Neural cell (in vitro differentiated cells): ENCODE results near the gene RRM1. TPM values are rescaled to one million over a fixed set of nuclear protein-coding genes. Genes with fewer than 3 reads are reported as not detected.

ENCODE experiments used
- H2AFZ ChIP-seq: fragments of 200-600, 300-800 bp; sonication (generic), shearing (Covaris generic); 2 replicates; pipeline ENCODE4 v1.6.0; 2014; ENCODE audit warnings: low read depth, mild to moderate bottlenecking, antibody characterized with exemption, low read length, moderate library complexity
- H3F3A ChIP-seq: fragments of 200-600 bp; shearing (Covaris generic); 2 replicates; pipeline ENCODE4 v1.6.1; 2016; ENCODE audit warnings: mild to moderate bottlenecking, moderate library complexity, mixed read lengths, antibody characterized with exemption, low read length; ENCODE audit not compliant: insufficient read depth, poor library complexity, severe bottlenecking
- H3K27ac ChIP-seq: fragments of 200-600, 300-800 bp; sonication (generic), shearing (Covaris generic); 2 replicates; pipeline ENCODE4 v1.5.1; 2014; ENCODE audit warnings: mild to moderate bottlenecking, low read length, moderate library complexity
- H3K27me3 ChIP-seq: fragments of 300-800, 200-600 bp; sonication (generic), shearing (Covaris generic); 2 replicates; pipeline ENCODE4 v1.6.0; 2014; ENCODE audit warnings: mild to moderate bottlenecking, low read depth, low read length, moderate library complexity; ENCODE audit not compliant: insufficient read depth
- H3K36me3 ChIP-seq: fragments of 300-800, 200-600 bp; sonication (generic), shearing (Covaris generic); 2 replicates; pipeline ENCODE4 v1.5.1; 2014; ENCODE audit warnings: mild to moderate bottlenecking, antibody characterized with exemption, low read length, moderate library complexity; ENCODE audit not compliant: insufficient read depth
- H3K4me2 ChIP-seq: fragments of 300-800, 200-600 bp; sonication (generic), shearing (Covaris generic); 2 replicates; pipeline ENCODE4 v1.6.0; 2014; ENCODE audit warnings: mild to moderate bottlenecking, low read length
- H3K4me3 ChIP-seq: fragments of 300-800, 200-600 bp; sonication (generic), shearing (Covaris generic); 2 replicates; pipeline ENCODE4 v1.5.1; 2014; ENCODE audit warnings: mild to moderate bottlenecking, low read length, moderate library complexity
- H3K79me2 ChIP-seq: fragments of 200-600 bp; shearing (Covaris generic); replicated peaks from 2 replicates; pipeline ENCODE4 v1.6.0; 2014; ENCODE audit warnings: mild to moderate bottlenecking, low read length, moderate library complexity; ENCODE audit not compliant: insufficient read depth
- H3K9ac ChIP-seq: fragments of 300-800, 200-600 bp; sonication (generic), shearing (Covaris generic); 2 replicates; pipeline ENCODE4 v1.6.1; 2016; ENCODE audit warnings: mild to moderate bottlenecking, low read length, mixed read lengths
- H3K9me2 ChIP-seq: fragments of 200-600 bp; shearing (Covaris generic); 2 replicates; pipeline ENCODE4 v1.6.1; 2016; ENCODE audit warnings: mild to moderate bottlenecking, low read length, mixed read lengths; ENCODE audit not compliant: insufficient read depth
- H3K9me3 ChIP-seq: fragments of 200-600, 300-800 bp; sonication (generic), shearing (Covaris generic); 2 replicates; pipeline ENCODE4 v1.6.1; 2016; ENCODE audit warnings: mild to moderate bottlenecking, mixed run types, low read length, moderate library complexity, mixed read lengths
- H4K20me1 ChIP-seq: fragments of 200-600 bp; shearing (Covaris generic); 2 replicates; pipeline ENCODE4 v1.6.1; 2016; ENCODE audit warnings: mild to moderate bottlenecking, mixed run types; ENCODE audit not compliant: insufficient read depth
- EP300 ChIP-seq: fragments of 450-650 bp; conservative IDR thresholded peaks from 2 replicates; pipeline ENCODE4 v1.6.1; 2014; ENCODE audit warnings: antibody characterized with exemption, mild to moderate bottlenecking, moderate library complexity; ENCODE audit not compliant: poor library complexity, severe bottlenecking
- EZH2 ChIP-seq: fragments of 200-600, 300-800 bp; shearing (Covaris generic), sonication (generic); IDR thresholded peaks from 2 replicates; pipeline ENCODE4 v1.6.1; 2014; ENCODE audit warnings: antibody characterized with exemption, low read length, borderline replicate concordance, mild to moderate bottlenecking; ENCODE audit not compliant: insufficient read depth, poor library complexity, severe bottlenecking
- MXI1 ChIP-seq: fragments of 450-650 bp; conservative IDR thresholded peaks from 2 replicates; pipeline ENCODE4 v1.6.1; 2014; ENCODE audit warnings: antibody characterized with exemption, mild to moderate bottlenecking; ENCODE audit not compliant: poor library complexity, severe bottlenecking
- POLR2AphosphoS5 ChIP-seq: IDR thresholded peaks from 2 replicates; pipeline ENCODE4 v1.6.1; 2012
- RAD21 ChIP-seq: fragments of 450-650 bp; conservative IDR thresholded peaks from 2 replicates; pipeline ENCODE4 v1.6.1; 2014; ENCODE audit warnings: antibody characterized with exemption, mild to moderate bottlenecking, moderate library complexity
- SMC3 ChIP-seq: fragments of 450-650 bp; conservative IDR thresholded peaks from 2 replicates; pipeline ENCODE4 v1.6.1; 2014; ENCODE audit warnings: antibody characterized with exemption, mild to moderate bottlenecking, moderate library complexity; ENCODE audit not compliant: poor library complexity
- TAF1 ChIP-seq: IDR thresholded peaks from 2 replicates; pipeline ENCODE4 v1.6.1; 2012; ENCODE audit warnings: low read depth
- polyA plus RNA-seq: library from polyadenylated mRNA; depleted of rRNA; stranded (reverse); fragments of >200 nt; gene quantifications from 2 replicates; pipeline ENCODE4 v1.2.3, GENCODE V29; 2014
- TF ChIP-seq, protein P1 (sequence below): fragments of 450-650 bp; IDR thresholded peaks from 2 replicates; pipeline ENCODE4 v1.5.1; 2014; ENCODE audit warnings: antibody characterized with exemption, mild to moderate bottlenecking, moderate library complexity; ENCODE audit not compliant: poor library complexity, severe bottlenecking
- TF ChIP-seq, protein P2 (sequence below): IDR thresholded peaks from 2 replicates; pipeline ENCODE4 v1.6.1; 2012; ENCODE audit warnings: borderline replicate concordance

RRM1 gene
- polyA plus RNA-seq, 1 donor from 2014 or later: 65.9 TPM

DNA sequence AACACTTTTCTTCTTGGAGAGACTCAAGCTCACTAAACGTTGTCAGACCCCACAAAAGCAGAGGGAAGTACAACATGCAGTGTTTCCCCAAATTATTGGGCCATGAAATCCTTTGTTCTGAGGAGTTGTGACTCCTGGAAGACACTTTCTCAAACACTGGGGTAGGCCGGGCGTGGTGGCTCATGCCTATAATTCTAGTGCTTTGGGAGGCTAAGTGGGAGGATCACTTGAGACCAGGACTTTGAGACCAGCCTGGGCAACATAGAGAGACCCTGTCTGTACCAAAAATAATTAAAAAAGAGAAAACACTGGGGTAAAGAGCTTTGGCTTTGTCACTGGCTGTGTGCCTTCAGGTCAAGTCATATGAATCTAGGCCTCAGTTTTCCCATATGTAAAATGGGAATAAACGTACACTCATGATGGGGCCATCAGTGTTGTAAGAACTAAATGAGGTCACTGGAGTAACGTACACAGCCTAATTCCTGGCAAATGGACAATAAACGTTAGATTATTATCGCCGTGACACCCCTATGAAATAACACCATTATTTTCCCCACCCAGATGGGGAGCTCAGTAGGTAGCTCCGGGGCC, 92.0 kb downstream of the RRM1 start:
- TF ChIP-seq, protein P1, sequence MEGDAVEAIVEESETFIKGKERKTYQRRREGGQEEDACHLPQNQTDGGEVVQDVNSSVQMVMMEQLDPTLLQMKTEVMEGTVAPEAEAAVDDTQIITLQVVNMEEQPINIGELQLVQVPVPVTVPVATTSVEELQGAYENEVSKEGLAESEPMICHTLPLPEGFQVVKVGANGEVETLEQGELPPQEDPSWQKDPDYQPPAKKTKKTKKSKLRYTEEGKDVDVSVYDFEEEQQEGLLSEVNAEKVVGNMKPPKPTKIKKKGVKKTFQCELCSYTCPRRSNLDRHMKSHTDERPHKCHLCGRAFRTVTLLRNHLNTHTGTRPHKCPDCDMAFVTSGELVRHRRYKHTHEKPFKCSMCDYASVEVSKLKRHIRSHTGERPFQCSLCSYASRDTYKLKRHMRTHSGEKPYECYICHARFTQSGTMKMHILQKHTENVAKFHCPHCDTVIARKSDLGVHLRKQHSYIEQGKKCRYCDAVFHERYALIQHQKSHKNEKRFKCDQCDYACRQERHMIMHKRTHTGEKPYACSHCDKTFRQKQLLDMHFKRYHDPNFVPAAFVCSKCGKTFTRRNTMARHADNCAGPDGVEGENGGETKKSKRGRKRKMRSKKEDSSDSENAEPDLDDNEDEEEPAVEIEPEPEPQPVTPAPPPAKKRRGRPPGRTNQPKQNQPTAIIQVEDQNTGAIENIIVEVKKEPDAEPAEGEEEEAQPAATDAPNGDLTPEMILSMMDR: peak; percentile 17
- TF ChIP-seq, protein P2, sequence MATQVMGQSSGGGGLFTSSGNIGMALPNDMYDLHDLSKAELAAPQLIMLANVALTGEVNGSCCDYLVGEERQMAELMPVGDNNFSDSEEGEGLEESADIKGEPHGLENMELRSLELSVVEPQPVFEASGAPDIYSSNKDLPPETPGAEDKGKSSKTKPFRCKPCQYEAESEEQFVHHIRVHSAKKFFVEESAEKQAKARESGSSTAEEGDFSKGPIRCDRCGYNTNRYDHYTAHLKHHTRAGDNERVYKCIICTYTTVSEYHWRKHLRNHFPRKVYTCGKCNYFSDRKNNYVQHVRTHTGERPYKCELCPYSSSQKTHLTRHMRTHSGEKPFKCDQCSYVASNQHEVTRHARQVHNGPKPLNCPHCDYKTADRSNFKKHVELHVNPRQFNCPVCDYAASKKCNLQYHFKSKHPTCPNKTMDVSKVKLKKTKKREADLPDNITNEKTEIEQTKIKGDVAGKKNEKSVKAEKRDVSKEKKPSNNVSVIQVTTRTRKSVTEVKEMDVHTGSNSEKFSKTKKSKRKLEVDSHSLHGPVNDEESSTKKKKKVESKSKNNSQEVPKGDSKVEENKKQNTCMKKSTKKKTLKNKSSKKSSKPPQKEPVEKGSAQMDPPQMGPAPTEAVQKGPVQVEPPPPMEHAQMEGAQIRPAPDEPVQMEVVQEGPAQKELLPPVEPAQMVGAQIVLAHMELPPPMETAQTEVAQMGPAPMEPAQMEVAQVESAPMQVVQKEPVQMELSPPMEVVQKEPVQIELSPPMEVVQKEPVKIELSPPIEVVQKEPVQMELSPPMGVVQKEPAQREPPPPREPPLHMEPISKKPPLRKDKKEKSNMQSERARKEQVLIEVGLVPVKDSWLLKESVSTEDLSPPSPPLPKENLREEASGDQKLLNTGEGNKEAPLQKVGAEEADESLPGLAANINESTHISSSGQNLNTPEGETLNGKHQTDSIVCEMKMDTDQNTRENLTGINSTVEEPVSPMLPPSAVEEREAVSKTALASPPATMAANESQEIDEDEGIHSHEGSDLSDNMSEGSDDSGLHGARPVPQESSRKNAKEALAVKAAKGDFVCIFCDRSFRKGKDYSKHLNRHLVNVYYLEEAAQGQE: no peak
- Histone ChIP-seq H3F3A (no peaks in the 10 kb centered on the region), H3K9me2 (no peaks in the 10 kb centered on the region), H3K4me2 (no peak overlapping the region), H3K27me3 (no peaks in the 10 kb centered on the region), H3K9me3 (no peaks in the 10 kb centered on the region), H2AFZ (no peak overlapping the region), H3K36me3 (no peaks in the 10 kb centered on the region), H3K27ac (no peak overlapping the region), H3K79me2 (no peaks in the 10 kb centered on the region), H4K20me1 (no peaks in the 10 kb centered on the region), H3K4me3 (peak overlapping the region; percentile 83), H3K9ac (peak overlapping the region; percentile 75)

DNA sequence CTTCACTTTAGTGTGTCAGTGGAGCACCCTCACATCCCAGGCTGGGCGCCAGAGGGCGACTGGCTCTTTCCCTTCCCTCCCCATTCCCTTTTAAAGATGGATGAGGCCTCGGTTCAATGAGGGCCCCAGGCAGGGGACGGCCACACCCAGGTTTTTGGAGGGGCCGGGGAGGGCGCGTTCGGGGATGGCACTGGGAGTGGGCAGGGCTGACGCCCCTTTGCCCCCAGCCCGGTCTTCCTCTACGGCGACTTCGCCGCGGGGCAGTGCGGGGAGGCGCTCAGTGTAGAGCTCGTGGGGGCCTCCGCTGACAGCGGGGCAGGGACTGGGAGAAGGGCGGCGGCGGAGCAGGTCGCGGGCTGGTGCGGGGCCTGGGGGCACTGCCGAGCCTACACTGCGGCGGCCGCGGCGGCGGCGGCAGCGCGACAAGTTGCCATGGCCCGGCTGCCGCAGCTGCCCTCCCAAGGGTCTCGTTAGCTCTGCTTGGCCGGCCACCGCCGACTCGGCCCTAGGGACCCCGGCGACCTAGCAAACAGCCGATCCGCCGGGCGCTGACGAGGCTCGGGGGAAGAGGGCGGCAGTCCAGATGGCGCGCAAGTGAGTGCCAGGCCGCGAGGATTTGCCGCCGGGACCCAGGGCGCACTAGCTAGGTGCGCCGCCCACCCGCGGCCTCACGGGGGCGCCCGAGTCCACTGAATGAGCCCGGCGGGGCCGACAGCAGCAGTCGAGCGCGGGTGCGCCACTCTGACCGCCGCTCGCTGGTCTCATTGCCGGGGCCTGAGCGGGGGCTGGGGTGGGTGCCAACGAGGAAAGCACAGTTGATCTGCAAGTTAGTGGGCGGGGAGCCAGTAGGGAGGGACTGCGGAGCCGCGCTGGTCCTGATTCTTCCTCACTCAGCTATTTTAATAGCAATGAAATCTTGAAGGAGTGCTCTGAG, 92.7 kb downstream of the RRM1 start:
- H3F3A ChIP-seq: no peaks in the 10 kb centered on the region
- peak overlapping the region; percentile 86 for H3K4me2 ChIP-seq
- H3K36me3 ChIP-seq: no peaks in the 10 kb centered on the region
- TF ChIP-seq, protein P1: peak; percentile 97
- no peak for TF ChIP-seq EP300
- TF ChIP-seq SMC3: peak; percentile 84
- TF ChIP-seq RAD21: peak; percentile 95
- TF ChIP-seq EZH2: no peak
- TF ChIP-seq, protein P2: no peak
- peak; percentile 65 for TF ChIP-seq MXI1
- TF ChIP-seq POLR2AphosphoS5: no peak
- TF ChIP-seq TAF1: no peak
- H3K4me3 ChIP-seq: peak overlapping the region; percentile 83
- H3K79me2 ChIP-seq: no peaks in the 10 kb centered on the region
- no peaks in the 10 kb centered on the region for H4K20me1 ChIP-seq
- peak overlapping the region; percentile 75 for H3K9ac ChIP-seq
- no peaks in the 10 kb centered on the region for H3K9me2 ChIP-seq
- H3K27ac ChIP-seq: no peak overlapping the region
- no peaks in the 10 kb centered on the region for H3K27me3 ChIP-seq
- no peaks in the 10 kb centered on the region for H3K9me3 ChIP-seq
- H2AFZ ChIP-seq: peak overlapping the region; percentile 73
